HepG2 (cell line): ENCODE data around the gene TFG. TPM values are rescaled to one million over a fixed set of nuclear protein-coding genes. Genes with fewer than 3 reads are reported as not detected.
A peak's percentile ranks its signal among the peaks of the same experiment; 100 is the strongest.

Experiments used
- BCL6 ChIP-seq: IDR thresholded peaks from 2 replicates; pipeline ENCODE4 v1.6.1; 2016; ENCODE audit warnings: missing genetic modification reagents, missing compliant biosample characterization
- BHLHE40 ChIP-seq: IDR thresholded peaks from 2 replicates; pipeline ENCODE4 v1.6.1; 2011; ENCODE audit warnings: low read length, improper control_type of control experiment
- CAMTA2 ChIP-seq: sonication (generic); formaldehyde crosslinking; IDR thresholded peaks from 2 replicates; pipeline ENCODE4 v1.4.0; 2020; ENCODE audit warnings: mild to moderate bottlenecking, missing genetic modification reagents, borderline replicate concordance
- CEBPG ChIP-seq: IDR thresholded peaks from 2 replicates; pipeline ENCODE4 v1.6.1; 2016
- FOXO1 ChIP-seq: sonication (generic); formaldehyde crosslinking; IDR thresholded peaks from 2 replicates; pipeline ENCODE4 v1.4.0; 2020; ENCODE audit warnings: missing genetic modification reagents
- GATAD1 ChIP-seq: IDR thresholded peaks from 2 replicates; pipeline ENCODE4 v1.6.1; 2016; ENCODE audit warnings: missing genetic modification reagents, missing compliant biosample characterization
- HHEX ChIP-seq: IDR thresholded peaks from 2 replicates; pipeline ENCODE4 v1.6.1; 2016; ENCODE audit warnings: control low read depth
- HNF4A ChIP-seq: sonication (generic); formaldehyde crosslinking; IDR thresholded peaks from 2 replicates; pipeline ENCODE4 v1.4.0; 2020; ENCODE audit warnings: missing genetic modification reagents
- JUN ChIP-seq: sonication (generic); formaldehyde crosslinking; IDR thresholded peaks from 2 replicates; pipeline ENCODE4 v1.4.0; 2020; ENCODE audit warnings: mild to moderate bottlenecking, missing genetic modification reagents
- MTA3 ChIP-seq: sonication (generic); formaldehyde crosslinking; IDR thresholded peaks from 2 replicates; pipeline ENCODE4 v1.4.0; 2020; ENCODE audit warnings: missing genetic modification reagents
- MTF2 ChIP-seq: sonication (generic); formaldehyde crosslinking; IDR thresholded peaks from 2 replicates; pipeline ENCODE4 v1.5.0; 2020; ENCODE audit warnings: missing genetic modification reagents, borderline replicate concordance
- NCOA2 ChIP-seq: sonication (generic); formaldehyde crosslinking; IDR thresholded peaks from 2 replicates; pipeline ENCODE4 v1.8.0; 2022; ENCODE audit warnings: inconsistent platforms
- PAF1 ChIP-seq: IDR thresholded peaks from 2 replicates; pipeline ENCODE4 v1.6.1; 2016; ENCODE audit warnings: missing genetic modification reagents, missing compliant biosample characterization
- PCBP1 ChIP-seq: fragments of 200-400 bp; formaldehyde crosslinking; IDR thresholded peaks from 2 replicates; pipeline ENCODE4 v1.6.1; 2017; ENCODE audit warnings: mild to moderate bottlenecking, low read depth, low read length, borderline replicate concordance
- ZBTB10 ChIP-seq: sonication (generic); formaldehyde crosslinking; IDR thresholded peaks from 2 replicates; pipeline ENCODE4 v1.4.0; 2020; ENCODE audit warnings: missing genetic modification reagents, borderline replicate concordance
- ZBTB3 ChIP-seq: sonication (generic); formaldehyde crosslinking; IDR thresholded peaks from 2 replicates; pipeline ENCODE4 v1.4.0; 2020; ENCODE audit warnings: low read depth, mild to moderate bottlenecking, moderate library complexity, missing genetic modification reagents, borderline replicate concordance
- ZNF280B ChIP-seq: sonication (generic); formaldehyde crosslinking; IDR thresholded peaks from 2 replicates; pipeline ENCODE4 v1.5.0; 2020; ENCODE audit warnings: missing genetic modification reagents, mild to moderate bottlenecking, borderline replicate concordance
- ZNF326 ChIP-seq: sonication (generic); formaldehyde crosslinking; IDR thresholded peaks from 2 replicates; pipeline ENCODE4 v1.4.0; 2020; ENCODE audit warnings: missing genetic modification reagents, borderline replicate concordance
- ZNF460 ChIP-seq: sonication (generic); formaldehyde crosslinking; IDR thresholded peaks from 2 replicates; pipeline ENCODE4 v1.5.1; 2020; ENCODE audit warnings: missing genetic modification reagents, mild to moderate bottlenecking, borderline replicate concordance
- ZNF510 ChIP-seq: sonication (generic); formaldehyde crosslinking; IDR thresholded peaks from 2 replicates; pipeline ENCODE4 v1.4.0; 2020; ENCODE audit warnings: low read depth, mild to moderate bottlenecking, missing genetic modification reagents
- ZNF530 ChIP-seq: sonication (generic); formaldehyde crosslinking; IDR thresholded peaks from 2 replicates; pipeline ENCODE4 v1.5.0; 2020; ENCODE audit warnings: low read depth, mild to moderate bottlenecking, missing genetic modification reagents
- ZNF781 ChIP-seq: sonication (generic); formaldehyde crosslinking; IDR thresholded peaks from 2 replicates; pipeline ENCODE4 v1.5.1; 2020; ENCODE audit warnings: borderline replicate concordance, mild to moderate bottlenecking, missing genetic modification reagents; ENCODE audit errors: not compliant biosample characterization
- ZNF850 ChIP-seq: sonication (generic); formaldehyde crosslinking; conservative IDR thresholded peaks from 2 replicates; pipeline ENCODE4 v1.9.0; 2021; ENCODE audit warnings: mild to moderate bottlenecking, missing genetic modification reagents
- polyA plus RNA-seq, 8 experiments: library from polyadenylated mRNA; depleted of rRNA in 3 of 8; stranded (reverse) in 7 of 8; unstranded in 1 of 8; fragments of >200 nt; fragmentation: Illumina TruSeq in 4 of 8; extraction: Trizol in 4 of 8; gene quantifications; 2 replicates each; pipeline versions ENCODE4 v1.2.1 to v1.2.3, GENCODE V29; 2011 to 2016; ENCODE audit warnings: low read depth in 4 of 8, missing spikeins in 1 of 8, mixed read lengths in 1 of 8; ENCODE audit not compliant: insufficient read depth in 1 of 8
- total RNA-seq, 5 experiments: library from RNA; depleted of rRNA; stranded (reverse); fragments of >200 nt; fragmentation: Illumina TruSeq; extraction: Trizol; gene quantifications; 2 replicates each; pipeline ENCODE4 v1.2.3, GENCODE V29; 2016; ENCODE audit warnings: low read depth in 1 of 5
- TF ChIP-seq, protein P1 (sequence below), 2 experiments: sonication (generic) in 1 of 2; formaldehyde crosslinking in 1 of 2; IDR thresholded peaks; 2 replicates each; pipeline versions ENCODE4 v1.4.0 to v1.6.1; 2018 to 2020; ENCODE audit warnings: missing genetic modification reagents in 2 of 2, borderline replicate concordance in 1 of 2, low read depth in 1 of 2, mild to moderate bottlenecking in 1 of 2, missing biosample characterization in 1 of 2

The TFG gene
- total and polyA plus RNA-seq, 2 of the 13 experiments (the other 11 are each of a cell fraction or from before 2014, with no cell fraction given): 53.6 to 71.7 TPM

GRCh38 chr3:100708989-100709841, at the start of gene TFG (continued):
- no peak for TF ChIP-seq ZNF280B (CRISPR knock-in tag)
- no peak for TF ChIP-seq ZNF850 (CRISPR knock-in tag)
- no peak for TF ChIP-seq ZBTB10 (CRISPR knock-in tag)
- no peak for TF ChIP-seq PCBP1
- no peak for TF ChIP-seq ZNF530
- no peak; the same call in 1 of the 2 replicates for TF ChIP-seq NCOA2 (CRISPR knock-in tag)
- TF ChIP-seq ZNF781 (CRISPR knock-in tag): no peak
- no peak for TF ChIP-seq HHEX (CRISPR knock-in tag)
- TF ChIP-seq CAMTA2 (CRISPR knock-in tag): no peak
- TF ChIP-seq ZNF460 (CRISPR knock-in tag): no peak
- no peak for TF ChIP-seq CEBPG
- TF ChIP-seq ZNF326 (CRISPR knock-in tag): no peak
- TF ChIP-seq, protein P1, sequence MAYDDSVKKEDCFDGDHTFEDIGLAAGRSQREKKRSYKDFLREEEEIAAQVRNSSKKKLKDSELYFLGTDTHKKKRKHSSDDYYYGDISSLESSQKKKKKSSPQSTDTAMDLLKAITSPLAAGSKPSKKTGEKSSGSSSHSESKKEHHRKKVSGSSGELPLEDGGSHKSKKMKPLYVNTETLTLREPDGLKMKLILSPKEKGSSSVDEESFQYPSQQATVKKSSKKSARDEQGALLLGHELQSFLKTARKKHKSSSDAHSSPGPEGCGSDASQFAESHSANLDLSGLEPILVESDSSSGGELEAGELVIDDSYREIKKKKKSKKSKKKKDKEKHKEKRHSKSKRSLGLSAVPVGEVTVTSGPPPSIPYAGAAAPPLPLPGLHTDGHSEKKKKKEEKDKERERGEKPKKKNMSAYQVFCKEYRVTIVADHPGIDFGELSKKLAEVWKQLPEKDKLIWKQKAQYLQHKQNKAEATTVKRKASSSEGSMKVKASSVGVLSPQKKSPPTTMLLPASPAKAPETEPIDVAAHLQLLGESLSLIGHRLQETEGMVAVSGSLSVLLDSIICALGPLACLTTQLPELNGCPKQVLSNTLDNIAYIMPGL (CRISPR knock-in tag; IDR thresholded peaks at IDR 0.05; ENCODE audit: borderline replicate concordance in 1 of 2, low read depth in 1 of 2): peak; percentile 34 to 82; a peak in 3 of 4 replicates
- TF ChIP-seq BHLHE40: peak; percentile 10; the same call in 1 of the 2 replicates
- TF ChIP-seq MTF2: no peak
- no peak for TF ChIP-seq MTA3 (CRISPR knock-in tag)
- peak; percentile 55; the same call in 1 of the 2 replicates for TF ChIP-seq ZNF510 (CRISPR knock-in tag)
- no peak; the same call in 1 of the 2 replicates for TF ChIP-seq JUN
- TF ChIP-seq BCL6 (CRISPR knock-in tag): peak; percentile 83
- peak; percentile 84 for TF ChIP-seq GATAD1
- TF ChIP-seq HNF4A (CRISPR knock-in tag): peak; percentile 7; the same call in 1 of the 2 replicates
- TF ChIP-seq PAF1: no peak
- peak; percentile 41; the same call in 1 of the 2 replicates for TF ChIP-seq FOXO1 (CRISPR knock-in tag)
- 0 out of 2 replicates have a peak, but pooled peaks have one; percentile 68 for TF ChIP-seq ZBTB3 (CRISPR knock-in tag)
